ENCODE results near the gene ZNF439.
A peak's percentile ranks its signal among the peaks of the same experiment; 100 is the strongest.
"Not testable (repeated sequence)": the region's sequence is repeated elsewhere in the genome, so short reads cannot be mapped to it uniquely, and the experiment has no call there.

Gene ZNF439

GRCh38 chr19:11872624-11873023 lies 24.1 kb downstream of the ZNF439 start:
- H3K27ac ChIP-seq = no peak overlapping the region
- POLR2A ChIA-PET (ENCODE audit: low non-redundant PET) = no interaction called here
- TF ChIP-seq CTCF (conservative IDR thresholded peaks at IDR 0.05; ENCODE audit: low read depth) = no peak
- CTCF ChIA-PET = interaction anchor here (0.6 to 0.7 kb wide), 2 partner anchors 88 to 154 kb away, joined by 3 read pairs; no protein-coding TSS in a partner anchor
- no peak for DNase-seq (ENCODE audit: low spot score)

- ChIA-PET POLR2A (ENCODE audit: low non-redundant PET) (no interaction called here), CTCF (no interaction called here)
- no peak for TF ChIP-seq CTCF (conservative IDR thresholded peaks at IDR 0.05; ENCODE audit: low read depth)
- DNase-seq (ENCODE audit: low spot score) = no peak
- H3K27ac ChIP-seq = no peak overlapping the region
Measured at GRCh38 chr19:11873762-11874161, 25.2 kb downstream of the ZNF439 start.

DNA sequence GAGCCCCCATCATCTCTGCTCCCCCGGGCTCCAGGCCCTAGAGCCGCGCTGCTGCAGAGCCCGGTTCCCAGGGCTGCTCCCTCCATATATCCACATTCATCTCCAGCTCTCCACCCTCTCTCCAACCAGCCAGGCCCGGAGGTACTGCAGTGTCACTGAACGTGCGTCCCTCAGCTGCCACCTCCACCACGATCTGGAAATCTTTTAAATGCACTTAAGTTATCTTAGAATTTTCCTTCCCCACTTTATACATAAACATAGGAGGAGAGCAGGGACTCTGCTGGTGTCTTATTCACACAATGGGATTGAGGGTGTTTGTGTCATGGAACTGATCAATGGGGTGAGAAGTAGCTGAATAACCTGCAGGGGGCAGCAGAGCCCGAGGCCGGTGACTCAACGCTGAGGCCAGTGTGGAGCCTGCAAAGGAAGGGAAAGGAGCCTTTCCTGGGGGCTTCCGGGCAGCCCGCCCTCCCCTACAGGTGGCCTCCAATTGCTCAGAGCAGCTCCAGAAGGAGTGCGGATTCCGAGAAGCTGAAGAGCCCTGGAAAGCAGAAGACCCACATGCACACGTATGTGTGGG lies 31.3 kb downstream of the ZNF439 start:
- CTCF ChIA-PET = interaction anchor here (1.0 kb wide), 1 partner anchor 82 kb away, joined by 3 read pairs; no protein-coding TSS in a partner anchor
- DNase-seq (ENCODE audit: low spot score); H3K27ac ChIP-seq; POLR2A ChIA-PET (ENCODE audit: low non-redundant PET): not testable (repeated sequence)

- no peak for DNase-seq (ENCODE audit: low spot score)
- POLR2A ChIA-PET (ENCODE audit: low non-redundant PET) = no interaction called here
- CTCF ChIA-PET = interaction anchor here (1.0 to 1.2 kb wide), 2 partner anchors 83 to 185 kb away, joined by 3 read pairs; no protein-coding TSS in a partner anchor
- no peak overlapping the region for H3K27ac ChIP-seq
- TF ChIP-seq CTCF (conservative IDR thresholded peaks at IDR 0.05; ENCODE audit: low read depth) = no peak
Measured at GRCh38 chr19:11880598-11880997, 32.1 kb downstream of the ZNF439 start.

DNA sequence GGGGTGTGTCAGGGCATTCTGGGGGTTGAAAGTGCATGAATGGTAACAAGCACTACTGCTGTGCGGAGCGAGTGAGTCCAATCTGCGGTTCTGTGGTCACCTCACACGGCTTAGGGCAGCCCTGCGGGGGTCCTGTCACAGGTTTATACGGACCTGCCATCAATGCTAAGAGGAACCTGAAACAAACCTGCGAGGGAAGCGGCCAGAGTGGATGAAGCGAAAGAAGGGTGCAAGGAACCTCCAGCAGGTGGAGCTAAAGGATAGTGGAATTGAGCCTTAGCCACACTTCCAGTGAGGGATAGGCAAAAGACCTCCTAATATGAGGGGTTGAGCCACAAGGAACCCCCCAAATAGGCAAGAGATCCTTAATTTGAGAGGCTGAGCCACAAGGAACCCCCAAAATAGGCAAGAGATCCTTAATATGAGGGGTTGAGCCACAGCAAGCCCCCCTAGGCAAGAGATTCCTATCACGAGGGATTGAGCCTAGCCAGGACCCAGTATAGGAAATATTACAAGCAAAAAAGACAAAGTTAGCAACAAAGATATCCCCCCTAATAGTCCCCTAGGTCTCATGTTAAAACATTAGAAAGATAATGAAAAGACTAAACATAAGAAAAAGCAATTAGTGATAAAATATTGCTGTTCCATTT lies 32.8 kb downstream of the ZNF439 start:
- CTCF ChIA-PET = interaction anchor here (0.7 to 1.6 kb wide), 3 partner anchors 108 to 258 kb away, joined by 3 to 5 read pairs (median 3); no protein-coding TSS in a partner anchor
- H3K27ac ChIP-seq = no peak overlapping the region
- DNase-seq (ENCODE audit: low spot score) = peak; percentile 46
- TF ChIP-seq CTCF (conservative IDR thresholded peaks at IDR 0.05; ENCODE audit: low read depth) = peak; percentile 70
- POLR2A ChIA-PET (ENCODE audit: low non-redundant PET) = no interaction called here

GRCh38 chr19:11882606-11883005 lies 34.1 kb downstream of the ZNF439 start:
- POLR2A ChIA-PET (ENCODE audit: low non-redundant PET) = no interaction called here
- no peak for TF ChIP-seq CTCF (conservative IDR thresholded peaks at IDR 0.05; ENCODE audit: low read depth)
- CTCF ChIA-PET = interaction anchor here (1.6 kb wide), 1 partner anchor 106 kb away, joined by 5 read pairs; no protein-coding TSS in a partner anchor
- no peak overlapping the region for H3K27ac ChIP-seq
- DNase-seq (ENCODE audit: low spot score) = no peak

GRCh38 chr19:11887234-11887610 lies 38.7 kb downstream of the ZNF439 start:
- peak overlapping the region; percentile 59; the same call in 1 of the 2 replicates for H3K27ac ChIP-seq
- no peak for DNase-seq (ENCODE audit: low spot score)
- ChIA-PET POLR2A (ENCODE audit: low non-redundant PET) (interaction anchor here (0.6 kb wide), 1 partner anchor 795 kb away, joined by 8 read pairs; no protein-coding TSS in a partner anchor), CTCF (no interaction called here)
- TF ChIP-seq CTCF (conservative IDR thresholded peaks at IDR 0.05; ENCODE audit: low read depth) = no peak
